NCI-H187 (cell line): ENCODE measurements around the gene FMN1.

Experiments
- DNase-seq, 2 experiments: peaks; one replicate each; lab custom pipeline; 2025; lab: John Stamatoyannopoulos, UW

FMN1 gene

GRCh38 chr15:32825219-32825618 lies 369.3 kb downstream of the FMN1 start:
- no peak for DNase-seq

- DNase-seq, result no peak
Measured at GRCh38 chr15:32824777-32825176, 369.7 kb downstream of the FMN1 start.

GRCh38 chr15:32823750-32824149 lies 370.8 kb downstream of the FMN1 start:
- no peak for DNase-seq

GRCh38 chr15:32822739-32823138 lies 371.8 kb downstream of the FMN1 start:
- DNase-seq, result no peak

GRCh38 chr15:32819448-32819847 lies 375.1 kb downstream of the FMN1 start:
- no peak for DNase-seq

GRCh38 chr15:32818758-32819447 lies 375.6 kb downstream of the FMN1 start:
- DNase-seq, result peak; percentile 2 to 54

- no peak for DNase-seq
Measured at GRCh38 chr15:32817577-32817976, 376.9 kb downstream of the FMN1 start.

GRCh38 chr15:32807331-32807730 lies 387.2 kb downstream of the FMN1 start:
- DNase-seq, result no peak

- no peak for DNase-seq
Measured at GRCh38 chr15:32803631-32804030, 390.9 kb downstream of the FMN1 start.

GRCh38 chr15:32802286-32802936 lies 392.1 kb downstream of the FMN1 start:
- DNase-seq, result no peak

GRCh38 chr15:32799936-32800535 lies 394.5 kb downstream of the FMN1 start:
- DNase-seq, result no peak

- DNase-seq, result no peak
Measured at GRCh38 chr15:32796856-32797255, 397.7 kb downstream of the FMN1 start.

GRCh38 chr15:32794973-32795372 lies 399.5 kb downstream of the FMN1 start:
- no peak for DNase-seq

GRCh38 chr15:32792436-32792835 lies 402.1 kb downstream of the FMN1 start:
- no peak for DNase-seq

- no peak for DNase-seq
Measured at GRCh38 chr15:32790352-32790999, 404.0 kb downstream of the FMN1 start.

- no peak for DNase-seq
Measured at GRCh38 chr15:32787949-32788348, 406.6 kb downstream of the FMN1 start.

GRCh38 chr15:32786906-32787305 lies 407.6 kb downstream of the FMN1 start:
- no peak for DNase-seq

GRCh38 chr15:32784581-32784980 lies 409.9 kb downstream of the FMN1 start:
- DNase-seq, result no peak

GRCh38 chr15:32781781-32782180 lies 412.7 kb downstream of the FMN1 start:
- no peak for DNase-seq

GRCh38 chr15:32778391-32779176 lies 415.9 kb downstream of the FMN1 start:
- no peak for DNase-seq

- no peak for DNase-seq
Measured at GRCh38 chr15:32775103-32775502, 419.4 kb downstream of the FMN1 start.

GRCh38 chr15:32774022-32774421 lies 420.5 kb downstream of the FMN1 start:
- no peak for DNase-seq
